HG02840 (cell line): ENCODE data around the gene DDX41.
"Not testable (repeated sequence)": the region's sequence is repeated elsewhere in the genome, so short reads cannot be mapped to it uniquely, and the experiment has no call there.

Experiments used
- ATAC-seq: cut with Tn5 transposase; IDR thresholded peaks from one replicate; pipeline ENCODE4 v1.9.1; 2021; ENCODE audit warnings: mild to moderate bottlenecking, moderate library complexity, moderate number of reproducible peaks; ENCODE audit not compliant: unreplicated experiment, low FRiP score

Gene DDX41

GRCh38 chr5:177516601-177517568 is at the start of gene DDX41:
TSS of gene DDX41 (minus strand) at chr5:177516961. CDS start at chr5:177516945, 16 bp downstream.
- peak; percentile 87 for ATAC-seq

- ATAC-seq: no peak
Measured at GRCh38 chr5:177565046-177565445, 48.3 kb upstream of the DDX41 start.

- ATAC-seq: not testable (repeated sequence)
Measured at GRCh38 chr5:177559446-177559941, 42.7 kb upstream of the DDX41 start.

GRCh38 chr5:177557796-177558195 is 41.0 kb upstream of the DDX41 start:
- ATAC-seq: no peak

GRCh38 chr5:177557041-177557647 is 40.4 kb upstream of the DDX41 start:
- no peak for ATAC-seq

GRCh38 chr5:177555665-177556064 is 38.9 kb upstream of the DDX41 start:
- no peak for ATAC-seq

GRCh38 chr5:177555228-177555627 is 38.5 kb upstream of the DDX41 start:
- ATAC-seq: no peak

- peak; percentile 86 for ATAC-seq
Measured at GRCh38 chr5:177554474-177555111, 37.8 kb upstream of the DDX41 start, which contains the start of gene FAM193B. TSS of gene FAM193B (minus strand) at chr5:177554563. CDS start at chr5:177554458, 105 bp downstream.

GRCh38 chr5:177553671-177554429 is 37.1 kb upstream of the DDX41 start:
- ATAC-seq: peak; percentile 35

GRCh38 chr5:177552839-177553455 is 36.2 kb upstream of the DDX41 start:
- ATAC-seq: no peak

GRCh38 chr5:177550122-177550521 is 33.4 kb upstream of the DDX41 start:
- no peak for ATAC-seq

GRCh38 chr5:177548495-177548894 is 31.7 kb upstream of the DDX41 start:
- no peak for ATAC-seq

GRCh38 chr5:177547736-177548135 is 31.0 kb upstream of the DDX41 start:
- no peak for ATAC-seq

- ATAC-seq: no peak
Measured at GRCh38 chr5:177546258-177546741, 29.5 kb upstream of the DDX41 start.

- ATAC-seq: no peak
Measured at GRCh38 chr5:177545487-177546257, 28.9 kb upstream of the DDX41 start.

- no peak for ATAC-seq
Measured at GRCh38 chr5:177542816-177543465, 26.2 kb upstream of the DDX41 start.

GRCh38 chr5:177540438-177540837 is 23.7 kb upstream of the DDX41 start:
- ATAC-seq: no peak

- no peak for ATAC-seq
Measured at GRCh38 chr5:177539411-177539810, 22.6 kb upstream of the DDX41 start.
